ENCODE data around the gene UCMA.
"Not testable (repeated sequence)": the region's sequence is repeated elsewhere in the genome, so short reads cannot be mapped to it uniquely, and the experiment has no call there.

DNA sequence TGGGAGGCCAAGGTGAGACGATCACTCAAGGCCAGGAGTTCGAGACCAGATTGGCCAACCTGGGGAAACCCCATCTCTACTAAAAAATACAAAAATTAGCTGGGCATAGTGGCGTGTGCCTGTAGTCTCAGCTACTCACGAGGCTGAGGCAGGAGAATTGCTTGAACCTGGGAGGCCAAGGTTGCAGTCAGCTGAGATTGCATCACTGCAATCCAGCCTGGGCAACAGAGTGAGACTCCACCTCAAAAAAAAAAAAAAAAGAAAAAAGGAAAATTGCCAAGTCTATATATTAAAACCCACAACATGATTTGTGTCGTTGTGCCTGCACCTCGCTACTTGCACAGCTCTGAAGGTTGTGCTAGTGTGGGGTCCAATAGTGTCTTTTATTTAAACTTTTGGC, 48.2 kb upstream of the UCMA start:
- not testable (repeated sequence) for TF ChIP-seq CTCF, POLR2A (IDR thresholded peaks at IDR 0.05)

Data from uterus (tissue), 2 donors.